ENCODE results near the gene SAMSN1. TPM values are rescaled to one million over a fixed set of nuclear protein-coding genes. Genes with fewer than 3 reads are reported as not detected.

The SAMSN1 gene
- total and polyA plus RNA-seq, 2 of the 8 experiments (the other 6 are each of a cell fraction or from before 2014, with no cell fraction given), result 0.50 to 3.0 TPM

- CTCF ChIA-PET (ENCODE audit: partially characterized antibody), result no interaction called here
- Histone ChIP-seq H3K23me2 (ENCODE audit: low read depth, low read length) (no peaks in the 10 kb centered on the region), H3K18ac (ENCODE audit: extremely low read depth, low read length) (no peak overlapping the region), H3K56ac (replicated peaks; ENCODE audit: insufficient read length, low read depth, low read length) (no peak overlapping the region), H3K79me1 (ENCODE audit: low read depth, low read length) (no peaks in the 10 kb centered on the region), H3K4me3 (ENCODE audit: extremely low read depth in 1 of 4, insufficient read depth in 2 of 4, low read depth in 3 of 4, low read length in 4 of 4) (no peak overlapping the region), H4K91ac (replicated peaks; ENCODE audit: insufficient read length, low read length) (no peak overlapping the region), H2BK20ac (ENCODE audit: low read length) (no peak overlapping the region), H3K4me2 (ENCODE audit: insufficient read depth in 1 of 2, low read depth in 2 of 2, low read length in 2 of 2) (no peak overlapping the region), H4K20me1 (replicated peaks in 1 of 2; ENCODE audit: control insufficient read depth in 1 of 2, insufficient read depth in 2 of 2, low read length in 2 of 2) (no peaks in the 10 kb centered on the region), H3K79me2 (ENCODE audit: control insufficient read depth in 1 of 2, insufficient read depth in 2 of 2, low read length in 2 of 2) (no peaks in the 10 kb centered on the region), H4K8ac (ENCODE audit: extremely low read depth, insufficient read depth, low read length) (no peak overlapping the region), H3K27me3 (replicated peaks in 1 of 4; ENCODE audit: control insufficient read depth in 3 of 4, extremely low read depth in 1 of 4, insufficient read depth in 3 of 4, low read length in 3 of 4) (no peaks in the 10 kb centered on the region), H3K9me3 (ENCODE audit: insufficient read depth in 2 of 2, low read depth in 1 of 2, low read length in 1 of 2) (no peaks in the 10 kb centered on the region), H2AFZ (ENCODE audit: low read length) (no peak overlapping the region), H3K23ac (ENCODE audit: insufficient read length) (no peak overlapping the region), H2AK5ac (ENCODE audit: low read depth, low read length) (no peak overlapping the region), H2BK15ac (ENCODE audit: low read length) (no peak overlapping the region), H2BK5ac (ENCODE audit: low read depth, low read length) (no peak overlapping the region), H3K14ac (ENCODE audit: insufficient read length) (no peak overlapping the region), H3K9ac (replicated peaks in 1 of 4; ENCODE audit: extremely low read depth in 1 of 4, low read depth in 3 of 4, low read length in 3 of 4) (no peak overlapping the region), H4K5ac (ENCODE audit: insufficient read length, low read depth, low read length) (no peak overlapping the region), H2BK120ac (replicated peaks; ENCODE audit: low read depth, low read length) (no peak overlapping the region), H3K27ac (ENCODE audit: low read depth, low read length) (no peak overlapping the region), H3K4ac (replicated peaks; ENCODE audit: insufficient read length, low read depth, low read length) (no peak overlapping the region), H3K4me1 (replicated peaks in 1 of 4; ENCODE audit: control insufficient read depth in 3 of 4, insufficient read depth in 4 of 4, low read length in 3 of 4) (0 out of 7 replicates have a peak, but pooled peaks cover 0 to 2% (median 0%) of the 10 kb centered on the region in 4 experiments), H3K36me3 (ENCODE audit: control insufficient read depth in 2 of 4, insufficient read depth in 4 of 4, low read length in 3 of 4) (no peaks in the 10 kb centered on the region), H2BK12ac (ENCODE audit: low read depth, low read length) (no peak overlapping the region)
- POLR2A ChIA-PET (ENCODE audit: partially characterized antibody), result no interaction called here
- FAIRE-seq (no peak), DNase-seq (ENCODE audit: low read depth in 1 of 2, low spot score in 2 of 2) (no peak)
- 96% methylated on average over 2 of the region's 2 CpGs; no CpG with 5 or more reads in 1 of the 2 experiments for WGBS, 2 experiments (ENCODE audit: extremely low coverage in 1 of 2, insufficient coverage in 1 of 2, insufficient read length in 1 of 2, insufficient replicate concordance in 2 of 2, low coverage in 1 of 2, low lambda C conversion rate in 2 of 2, missing lambda C conversion rate in 1 of 2)
- TF ChIP-seq, protein P1, sequence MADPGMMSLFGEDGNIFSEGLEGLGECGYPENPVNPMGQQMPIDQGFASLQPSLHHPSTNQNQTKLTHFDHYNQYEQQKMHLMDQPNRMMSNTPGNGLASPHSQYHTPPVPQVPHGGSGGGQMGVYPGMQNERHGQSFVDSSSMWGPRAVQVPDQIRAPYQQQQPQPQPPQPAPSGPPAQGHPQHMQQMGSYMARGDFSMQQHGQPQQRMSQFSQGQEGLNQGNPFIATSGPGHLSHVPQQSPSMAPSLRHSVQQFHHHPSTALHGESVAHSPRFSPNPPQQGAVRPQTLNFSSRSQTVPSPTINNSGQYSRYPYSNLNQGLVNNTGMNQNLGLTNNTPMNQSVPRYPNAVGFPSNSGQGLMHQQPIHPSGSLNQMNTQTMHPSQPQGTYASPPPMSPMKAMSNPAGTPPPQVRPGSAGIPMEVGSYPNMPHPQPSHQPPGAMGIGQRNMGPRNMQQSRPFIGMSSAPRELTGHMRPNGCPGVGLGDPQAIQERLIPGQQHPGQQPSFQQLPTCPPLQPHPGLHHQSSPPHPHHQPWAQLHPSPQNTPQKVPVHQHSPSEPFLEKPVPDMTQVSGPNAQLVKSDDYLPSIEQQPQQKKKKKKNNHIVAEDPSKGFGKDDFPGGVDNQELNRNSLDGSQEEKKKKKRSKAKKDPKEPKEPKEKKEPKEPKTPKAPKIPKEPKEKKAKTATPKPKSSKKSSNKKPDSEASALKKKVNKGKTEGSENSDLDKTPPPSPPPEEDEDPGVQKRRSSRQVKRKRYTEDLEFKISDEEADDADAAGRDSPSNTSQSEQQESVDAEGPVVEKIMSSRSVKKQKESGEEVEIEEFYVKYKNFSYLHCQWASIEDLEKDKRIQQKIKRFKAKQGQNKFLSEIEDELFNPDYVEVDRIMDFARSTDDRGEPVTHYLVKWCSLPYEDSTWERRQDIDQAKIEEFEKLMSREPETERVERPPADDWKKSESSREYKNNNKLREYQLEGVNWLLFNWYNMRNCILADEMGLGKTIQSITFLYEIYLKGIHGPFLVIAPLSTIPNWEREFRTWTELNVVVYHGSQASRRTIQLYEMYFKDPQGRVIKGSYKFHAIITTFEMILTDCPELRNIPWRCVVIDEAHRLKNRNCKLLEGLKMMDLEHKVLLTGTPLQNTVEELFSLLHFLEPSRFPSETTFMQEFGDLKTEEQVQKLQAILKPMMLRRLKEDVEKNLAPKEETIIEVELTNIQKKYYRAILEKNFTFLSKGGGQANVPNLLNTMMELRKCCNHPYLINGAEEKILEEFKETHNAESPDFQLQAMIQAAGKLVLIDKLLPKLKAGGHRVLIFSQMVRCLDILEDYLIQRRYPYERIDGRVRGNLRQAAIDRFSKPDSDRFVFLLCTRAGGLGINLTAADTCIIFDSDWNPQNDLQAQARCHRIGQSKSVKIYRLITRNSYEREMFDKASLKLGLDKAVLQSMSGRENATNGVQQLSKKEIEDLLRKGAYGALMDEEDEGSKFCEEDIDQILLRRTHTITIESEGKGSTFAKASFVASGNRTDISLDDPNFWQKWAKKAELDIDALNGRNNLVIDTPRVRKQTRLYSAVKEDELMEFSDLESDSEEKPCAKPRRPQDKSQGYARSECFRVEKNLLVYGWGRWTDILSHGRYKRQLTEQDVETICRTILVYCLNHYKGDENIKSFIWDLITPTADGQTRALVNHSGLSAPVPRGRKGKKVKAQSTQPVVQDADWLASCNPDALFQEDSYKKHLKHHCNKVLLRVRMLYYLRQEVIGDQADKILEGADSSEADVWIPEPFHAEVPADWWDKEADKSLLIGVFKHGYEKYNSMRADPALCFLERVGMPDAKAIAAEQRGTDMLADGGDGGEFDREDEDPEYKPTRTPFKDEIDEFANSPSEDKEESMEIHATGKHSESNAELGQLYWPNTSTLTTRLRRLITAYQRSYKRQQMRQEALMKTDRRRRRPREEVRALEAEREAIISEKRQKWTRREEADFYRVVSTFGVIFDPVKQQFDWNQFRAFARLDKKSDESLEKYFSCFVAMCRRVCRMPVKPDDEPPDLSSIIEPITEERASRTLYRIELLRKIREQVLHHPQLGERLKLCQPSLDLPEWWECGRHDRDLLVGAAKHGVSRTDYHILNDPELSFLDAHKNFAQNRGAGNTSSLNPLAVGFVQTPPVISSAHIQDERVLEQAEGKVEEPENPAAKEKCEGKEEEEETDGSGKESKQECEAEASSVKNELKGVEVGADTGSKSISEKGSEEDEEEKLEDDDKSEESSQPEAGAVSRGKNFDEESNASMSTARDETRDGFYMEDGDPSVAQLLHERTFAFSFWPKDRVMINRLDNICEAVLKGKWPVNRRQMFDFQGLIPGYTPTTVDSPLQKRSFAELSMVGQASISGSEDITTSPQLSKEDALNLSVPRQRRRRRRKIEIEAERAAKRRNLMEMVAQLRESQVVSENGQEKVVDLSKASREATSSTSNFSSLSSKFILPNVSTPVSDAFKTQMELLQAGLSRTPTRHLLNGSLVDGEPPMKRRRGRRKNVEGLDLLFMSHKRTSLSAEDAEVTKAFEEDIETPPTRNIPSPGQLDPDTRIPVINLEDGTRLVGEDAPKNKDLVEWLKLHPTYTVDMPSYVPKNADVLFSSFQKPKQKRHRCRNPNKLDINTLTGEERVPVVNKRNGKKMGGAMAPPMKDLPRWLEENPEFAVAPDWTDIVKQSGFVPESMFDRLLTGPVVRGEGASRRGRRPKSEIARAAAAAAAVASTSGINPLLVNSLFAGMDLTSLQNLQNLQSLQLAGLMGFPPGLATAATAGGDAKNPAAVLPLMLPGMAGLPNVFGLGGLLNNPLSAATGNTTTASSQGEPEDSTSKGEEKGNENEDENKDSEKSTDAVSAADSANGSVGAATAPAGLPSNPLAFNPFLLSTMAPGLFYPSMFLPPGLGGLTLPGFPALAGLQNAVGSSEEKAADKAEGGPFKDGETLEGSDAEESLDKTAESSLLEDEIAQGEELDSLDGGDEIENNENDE (IDR thresholded peaks at IDR 0.05; ENCODE audit: insufficient replicate concordance, low read length), result no peak
Measured at GRCh38 chr21:14500873-14501272, 45.2 kb downstream of the SAMSN1 start.

All from H1 (cell line).